Measurements from ENCODE around the gene PARP9. TPM values are rescaled to one million over a fixed set of nuclear protein-coding genes. Genes with fewer than 3 reads are reported as not detected.

Gene PARP9
- total RNA-seq, 2 experiments from 2014 or later, result 13.2 to 14.4 TPM

- Mint-ChIP-seq H3K9me3 (no peaks in the 10 kb centered on the region), H3K27ac (no peak overlapping the region), H3K36me3 (ENCODE audit: low read depth) (peaks cover 61% of the 10 kb centered on the region), H3K27me3 (no peaks in the 10 kb centered on the region), H3K4me3 (no peak overlapping the region), H3K4me1 (ENCODE audit: low read depth) (no peaks in the 10 kb centered on the region)
- DNase-seq (no peak), ATAC-seq (ENCODE audit: poor library complexity) (no peak)
- no peak overlapping the region for H3K27ac ChIP-seq (ENCODE audit: low read depth in 1 of 2, low read length in 2 of 2)
- ChIA-PET POLR2A (no interaction called here), CTCF (no interaction called here)
- no peaks in the 10 kb centered on the region for H3K27me3 ChIP-seq (ENCODE audit: control insufficient read depth in 1 of 2, insufficient read depth in 2 of 2, low read length in 2 of 2)
- intact Hi-C loops (cut with DNase I, micrococcal nuclease), result no loop called here
- H3K9me3 ChIP-seq (ENCODE audit: control insufficient read depth in 1 of 2, insufficient read depth in 1 of 2, low read length in 2 of 2), result no peaks in the 10 kb centered on the region
- H3K36me3 ChIP-seq (ENCODE audit: insufficient read depth, low read length), result peaks cover 26% of the 10 kb centered on the region
- TF ChIP-seq CTCF (IDR thresholded peaks at IDR 0.05), result no peak
- H3K4me3 ChIP-seq (ENCODE audit: low read length), result no peak overlapping the region
- H3K4me1 ChIP-seq (ENCODE audit: insufficient read depth, low read length), result peaks cover 2% of the 10 kb centered on the region
Observed at GRCh38 chr3:122608916-122609315, 44.8 kb upstream of the PARP9 start.

- Mint-ChIP-seq H3K9me3 (no peaks in the 10 kb centered on the region), H3K27ac (no peak overlapping the region), H3K36me3 (ENCODE audit: low read depth) (peaks cover 48% of the 10 kb centered on the region), H3K27me3 (no peaks in the 10 kb centered on the region), H3K4me1 (ENCODE audit: low read depth) (no peaks in the 10 kb centered on the region), H3K4me3 (no peak overlapping the region)
- POLR2A ChIA-PET, result no interaction called here
- no peak for DNase-seq
- Histone ChIP-seq H3K27ac (ENCODE audit: low read depth in 1 of 2, low read length in 2 of 2) (no peak overlapping the region), H3K27me3 (ENCODE audit: control insufficient read depth in 1 of 2, insufficient read depth in 2 of 2, low read length in 2 of 2) (no peaks in the 10 kb centered on the region), H3K4me3 (ENCODE audit: low read length) (no peak overlapping the region), H3K9me3 (ENCODE audit: control insufficient read depth in 1 of 2, insufficient read depth in 1 of 2, low read length in 2 of 2) (no peaks in the 10 kb centered on the region), H3K4me1 (ENCODE audit: insufficient read depth, low read length) (peaks cover 2% of the 10 kb centered on the region), H3K36me3 (ENCODE audit: insufficient read depth, low read length) (peaks cover 14% of the 10 kb centered on the region)
- no peak for ATAC-seq (ENCODE audit: poor library complexity)
- CTCF ChIA-PET, result no interaction called here
- no peak for TF ChIP-seq CTCF (IDR thresholded peaks at IDR 0.05)
- intact Hi-C loops (cut with DNase I, micrococcal nuclease), result no loop called here
Observed at GRCh38 chr3:122606330-122606729, 42.2 kb upstream of the PARP9 start.

- ChIA-PET CTCF (no interaction called here), POLR2A (no interaction called here)
- Mint-ChIP-seq H3K36me3 (ENCODE audit: low read depth) (peaks cover 24% of the 10 kb centered on the region), H3K4me3 (no peak overlapping the region), H3K27ac (no peak overlapping the region), H3K27me3 (no peaks in the 10 kb centered on the region), H3K9me3 (no peaks in the 10 kb centered on the region), H3K4me1 (ENCODE audit: low read depth) (peaks cover 4% of the 10 kb centered on the region)
- intact Hi-C loops (cut with DNase I, micrococcal nuclease), result no loop called here
- Histone ChIP-seq H3K27ac (ENCODE audit: low read depth in 1 of 2, low read length in 2 of 2) (no peak overlapping the region), H3K4me1 (ENCODE audit: insufficient read depth, low read length) (no peaks in the 10 kb centered on the region), H3K27me3 (ENCODE audit: control insufficient read depth in 1 of 2, insufficient read depth in 2 of 2, low read length in 2 of 2) (no peaks in the 10 kb centered on the region), H3K4me3 (ENCODE audit: low read length) (no peak overlapping the region), H3K36me3 (ENCODE audit: insufficient read depth, low read length) (no peaks in the 10 kb centered on the region), H3K9me3 (ENCODE audit: control insufficient read depth in 1 of 2, insufficient read depth in 1 of 2, low read length in 2 of 2) (no peaks in the 10 kb centered on the region)
- DNase-seq (no peak), ATAC-seq (ENCODE audit: poor library complexity) (no peak)
- no peak for TF ChIP-seq CTCF (IDR thresholded peaks at IDR 0.05)
Observed at GRCh38 chr3:122603056-122603455, 39.0 kb upstream of the PARP9 start.
